GM12874 (cell line): ENCODE results near the gene PTK6.

ENCODE experiments used
- CTCF ChIP-seq: IDR thresholded peaks from 2 replicates; pipeline ENCODE4 v1.5.1; 2011; ENCODE audit warnings: low read depth, mild to moderate bottlenecking, control low read depth, low read length, moderate library complexity; ENCODE audit not compliant: insufficient read depth

PTK6 gene

GRCh38 chr20:63522981-63523611 is 14.1 kb downstream of the PTK6 start:
- TF ChIP-seq CTCF = no peak

GRCh38 chr20:63522091-63522868 is 14.9 kb downstream of the PTK6 start:
- no peak for TF ChIP-seq CTCF

GRCh38 chr20:63521602-63522001 is 15.6 kb downstream of the PTK6 start:
- TF ChIP-seq CTCF = no peak

GRCh38 chr20:63520934-63521601 is 16.1 kb downstream of the PTK6 start:
- TF ChIP-seq CTCF = peak; percentile 22; the same call in 1 of the 2 replicates

GRCh38 chr20:63520504-63520933 is 16.7 kb downstream of the PTK6 start, which contains the start of gene PPDPF:
TSS of gene PPDPF (plus strand) at chr20:63520765. CDS start at chr20:63521309, 544 bp downstream.
- TF ChIP-seq CTCF = no peak

- 0 out of 2 replicates have a peak, but pooled peaks have one; percentile 17 for TF ChIP-seq CTCF
These were observed 17.3 kb downstream of the PTK6 start for GRCh38 chr20:63519668-63520503.
